ENCODE measurements around the gene ERMN. TPM values are rescaled to one million over a fixed set of nuclear protein-coding genes. Genes with fewer than 3 reads are reported as not detected.
A peak's percentile ranks its signal among the peaks of the same experiment; 100 is the strongest.
"Not testable (repeated sequence)": the region's sequence is repeated elsewhere in the genome, so short reads cannot be mapped to it uniquely, and the experiment has no call there.

ERMN gene
- 1 to 10 TPM; 1.0 to 1.6 TPM for total RNA-seq

DNA sequence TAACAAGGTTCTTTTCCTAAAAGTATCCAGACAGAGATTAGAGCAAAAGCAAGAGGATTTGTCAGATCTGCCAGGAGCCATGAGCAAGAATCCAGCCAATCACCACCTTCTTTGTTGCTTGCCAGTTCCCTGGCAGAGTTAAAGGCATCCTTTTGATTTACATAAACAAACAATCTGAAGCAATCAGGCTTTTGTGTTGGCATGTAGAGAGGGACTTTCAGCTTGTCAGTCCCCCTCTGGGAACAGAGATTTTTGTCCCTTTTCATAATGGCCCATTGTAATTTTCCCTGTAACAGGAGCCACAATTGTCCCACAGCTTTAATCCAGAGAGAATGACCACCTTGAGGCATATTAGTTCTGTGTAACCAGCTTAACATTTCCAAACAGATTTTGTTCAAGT is at the start of gene ERMN:
Gene ERMN (minus strand): TSS at position 39 of the 400 bp plus-strand sequence. CDS start 182 bp downstream, outside the sequence.
- H3K4me1 Mint-ChIP-seq (ENCODE audit: low read depth): peaks cover 57% of the 10 kb centered on the region
- no peak within 1 kb of the TSS for H3K27ac Mint-ChIP-seq
- DNase-seq: no peak
- intact Hi-C loops (cut with micrococcal nuclease): loop anchor here (1.0 kb wide), 1 partner anchor 10 kb away; no protein-coding TSS in a partner anchor
- H3K4me3 Mint-ChIP-seq: no peak within 1 kb of the TSS
- H3K9me3 Mint-ChIP-seq: no peaks in the 10 kb centered on the region
- CTCF ChIA-PET: interaction anchor here (0.8 to 16.1 kb wide), 16 partner anchors 9 to 268 kb away, joined by 3 to 263 read pairs (median 15); no protein-coding TSS in a partner anchor
- H3K36me3 Mint-ChIP-seq (ENCODE audit: low read depth): peaks cover 8% of the 10 kb centered on the region
- no peaks in the 10 kb centered on the region for H3K27me3 Mint-ChIP-seq (ENCODE audit: low read depth)

- H3K4me1 Mint-ChIP-seq (ENCODE audit: low read depth): peaks cover 18% of the 10 kb centered on the region
- no peak overlapping the region for H3K27ac Mint-ChIP-seq
- CTCF ChIA-PET: no interaction called here
- intact Hi-C loops (cut with micrococcal nuclease): no loop called here
- H3K9me3 Mint-ChIP-seq: peaks cover 26% of the 10 kb centered on the region
- H3K4me3 Mint-ChIP-seq: no peak overlapping the region
- H3K27me3 Mint-ChIP-seq (ENCODE audit: low read depth): no peaks in the 10 kb centered on the region
- H3K36me3 Mint-ChIP-seq (ENCODE audit: low read depth): peaks cover 25% of the 10 kb centered on the region
- no peak for DNase-seq
Observed at GRCh38 chr2:157375384-157375783, 49.8 kb upstream of the ERMN start.

DNA sequence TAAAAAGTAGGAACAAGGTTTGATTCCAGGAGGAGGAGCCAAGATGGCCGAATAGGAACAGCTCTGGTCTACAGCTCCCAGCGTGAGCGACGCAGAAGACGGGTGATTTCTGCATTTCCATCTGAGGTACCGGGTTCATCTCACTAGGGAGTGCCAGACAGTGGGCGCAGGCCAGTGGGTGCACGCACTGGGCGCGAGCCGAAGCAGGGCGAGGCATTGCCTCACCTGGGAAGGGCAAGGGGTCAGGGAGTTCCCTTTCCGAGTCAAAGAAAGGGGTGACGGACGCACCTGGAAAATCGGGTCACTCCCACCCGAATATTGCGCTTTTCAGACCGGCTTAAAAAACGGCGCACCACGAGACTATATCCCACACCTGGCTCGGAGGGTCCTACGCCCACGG is 42.9 kb upstream of the ERMN start:
- H3K27me3 Mint-ChIP-seq (ENCODE audit: low read depth); H3K27ac Mint-ChIP-seq; CTCF ChIA-PET; H3K36me3 Mint-ChIP-seq (ENCODE audit: low read depth); H3K4me3 Mint-ChIP-seq; intact Hi-C loops (cut with micrococcal nuclease); H3K9me3 Mint-ChIP-seq; DNase-seq: not testable (repeated sequence)
- H3K4me1 Mint-ChIP-seq (ENCODE audit: low read depth): peaks cover 26% of the 10 kb centered on the region

GRCh38 chr2:157367704-157368103 is 42.1 kb upstream of the ERMN start:
- H3K27me3 Mint-ChIP-seq (ENCODE audit: low read depth): no peaks in the 10 kb centered on the region
- peaks cover 34% of the 10 kb centered on the region for H3K4me1 Mint-ChIP-seq (ENCODE audit: low read depth)
- H3K27ac Mint-ChIP-seq: no peak overlapping the region
- CTCF ChIA-PET: interaction anchor here (1.7 to 3.5 kb wide), 2 partner anchors 11 to 32 kb away, joined by 3 to 20 read pairs; no protein-coding TSS in a partner anchor
- H3K4me3 Mint-ChIP-seq: no peak overlapping the region
- peaks cover 1% of the 10 kb centered on the region for H3K9me3 Mint-ChIP-seq
- intact Hi-C loops (cut with micrococcal nuclease): no loop called here
- no peak for DNase-seq
- no peaks in the 10 kb centered on the region for H3K36me3 Mint-ChIP-seq (ENCODE audit: low read depth)

DNA sequence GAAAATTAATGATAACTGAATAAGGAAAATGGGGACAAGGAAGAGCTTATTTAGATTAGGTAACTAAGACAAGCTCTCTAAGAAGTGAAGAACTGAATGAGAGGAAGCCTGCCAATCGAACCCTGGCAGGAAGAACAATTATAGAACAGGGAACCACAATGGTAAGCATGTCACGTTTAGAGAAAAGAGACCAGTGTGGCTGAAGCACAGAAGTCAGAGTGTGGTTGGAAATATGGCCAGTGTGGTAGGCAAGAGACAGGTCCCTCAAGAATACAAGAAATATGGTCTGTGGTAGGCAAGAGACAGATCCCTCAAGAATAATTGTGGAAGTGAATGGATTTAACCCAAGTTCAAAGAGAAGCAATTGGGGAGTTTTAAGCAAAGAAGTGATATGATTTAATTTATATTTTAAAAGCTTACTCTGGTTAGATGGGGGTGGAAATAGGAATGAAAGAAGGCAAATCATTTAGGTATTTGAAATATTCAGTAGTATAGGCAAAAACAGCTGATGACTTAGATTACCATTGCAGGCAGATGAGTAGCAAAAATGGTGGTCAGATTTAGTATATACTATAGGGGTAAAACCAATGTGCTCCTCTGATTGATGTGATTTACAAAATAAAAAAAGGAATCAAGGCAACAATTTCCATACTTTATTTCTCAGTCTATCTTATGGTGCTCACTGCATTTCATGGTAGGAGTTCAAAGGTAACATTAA is 38.8 kb upstream of the ERMN start:
- intact Hi-C loops (cut with micrococcal nuclease): loop anchor here (2.0 kb wide), 1 partner anchor 14 kb away; no protein-coding TSS in a partner anchor
- CTCF ChIA-PET: interaction anchor here (0.6 to 3.5 kb wide), 9 partner anchors 15 to 720 kb away, joined by 3 to 20 read pairs (median 5); no protein-coding TSS in a partner anchor
- Mint-ChIP-seq H3K4me3 (peak overlapping the region; percentile 3), H3K4me1 (ENCODE audit: low read depth) (peaks cover 36% of the 10 kb centered on the region), H3K36me3 (ENCODE audit: low read depth) (peaks cover 19% of the 10 kb centered on the region), H3K27me3 (ENCODE audit: low read depth) (no peaks in the 10 kb centered on the region), H3K27ac (no peak overlapping the region), H3K9me3 (peaks cover 21% of the 10 kb centered on the region)
- no peak for DNase-seq

DNA sequence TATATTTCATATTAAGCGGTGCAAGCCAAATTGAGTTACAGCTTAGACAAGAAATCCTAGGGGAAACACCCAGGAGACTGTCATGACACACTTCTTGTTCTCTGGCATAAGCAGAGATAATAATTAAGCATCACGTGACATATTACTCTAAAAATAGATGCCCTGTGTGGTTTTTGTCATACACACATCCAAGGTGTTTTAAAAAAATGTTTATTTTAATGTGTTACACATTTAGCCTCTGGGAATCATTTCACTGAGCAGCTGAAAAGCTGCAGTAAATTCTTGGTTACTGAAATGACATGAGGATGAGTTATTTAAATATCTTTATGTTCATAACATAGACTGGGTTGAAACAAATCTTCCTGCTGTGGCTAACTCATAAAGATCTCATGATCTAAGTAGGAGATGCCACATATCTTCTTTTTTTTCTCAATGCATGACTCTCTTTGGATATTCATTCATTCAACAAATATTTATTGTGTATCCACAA is 38.0 kb upstream of the ERMN start:
- Mint-ChIP-seq H3K4me1 (ENCODE audit: low read depth) (peaks cover 36% of the 10 kb centered on the region), H3K4me3 (peak overlapping the region; percentile 3), H3K27ac (peak overlapping the region; percentile 65), H3K9me3 (peaks cover 21% of the 10 kb centered on the region), H3K27me3 (ENCODE audit: low read depth) (no peaks in the 10 kb centered on the region), H3K36me3 (ENCODE audit: low read depth) (peaks cover 19% of the 10 kb centered on the region)
- intact Hi-C loops (cut with micrococcal nuclease): loop anchor here (1.0 to 2.0 kb wide), 4 partner anchors 13 to 41 kb away; no protein-coding TSS in a partner anchor
- CTCF ChIA-PET: interaction anchor here (1.0 to 2.5 kb wide), 7 partner anchors 14 to 42 kb away, joined by 3 to 7 read pairs (median 5); no protein-coding TSS in a partner anchor
- DNase-seq: no peak

DNA sequence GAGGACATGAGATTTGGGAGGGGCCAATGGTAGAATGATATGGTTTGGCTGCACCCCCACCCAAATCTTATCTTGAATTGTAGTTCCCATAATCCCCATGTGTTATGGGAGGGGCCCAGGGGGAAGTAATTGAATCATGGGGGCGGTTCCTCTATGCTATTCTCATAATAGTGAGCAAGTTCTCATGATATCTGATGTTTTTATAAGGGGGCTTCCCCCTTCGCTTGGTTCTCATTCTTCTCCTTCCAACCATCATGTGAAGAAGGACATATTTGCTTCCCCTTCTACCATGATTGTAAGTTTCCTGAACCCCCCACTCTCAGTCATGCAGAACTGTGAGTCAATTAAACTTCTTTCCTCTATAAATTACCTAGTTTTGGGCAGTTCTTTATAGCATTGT is 37.0 kb upstream of the ERMN start:
- no peak overlapping the region for H3K4me3 Mint-ChIP-seq
- H3K9me3 Mint-ChIP-seq: peaks cover 21% of the 10 kb centered on the region
- no peaks in the 10 kb centered on the region for H3K27me3 Mint-ChIP-seq (ENCODE audit: low read depth)
- intact Hi-C loops (cut with micrococcal nuclease): loop anchor here (1.0 to 2.0 kb wide), 3 partner anchors 19 to 42 kb away; no protein-coding TSS in a partner anchor
- no peak for DNase-seq
- CTCF ChIA-PET: interaction anchor here (1.4 kb wide), 2 partner anchors 13 to 35 kb away, joined by 5 read pairs; no protein-coding TSS in a partner anchor
- no peak overlapping the region for H3K27ac Mint-ChIP-seq
- peaks cover 38% of the 10 kb centered on the region for H3K4me1 Mint-ChIP-seq (ENCODE audit: low read depth)
- peaks cover 19% of the 10 kb centered on the region for H3K36me3 Mint-ChIP-seq (ENCODE audit: low read depth)

GRCh38 chr2:157361526-157361925 is 35.9 kb upstream of the ERMN start:
- peaks cover 21% of the 10 kb centered on the region for H3K9me3 Mint-ChIP-seq

DNA sequence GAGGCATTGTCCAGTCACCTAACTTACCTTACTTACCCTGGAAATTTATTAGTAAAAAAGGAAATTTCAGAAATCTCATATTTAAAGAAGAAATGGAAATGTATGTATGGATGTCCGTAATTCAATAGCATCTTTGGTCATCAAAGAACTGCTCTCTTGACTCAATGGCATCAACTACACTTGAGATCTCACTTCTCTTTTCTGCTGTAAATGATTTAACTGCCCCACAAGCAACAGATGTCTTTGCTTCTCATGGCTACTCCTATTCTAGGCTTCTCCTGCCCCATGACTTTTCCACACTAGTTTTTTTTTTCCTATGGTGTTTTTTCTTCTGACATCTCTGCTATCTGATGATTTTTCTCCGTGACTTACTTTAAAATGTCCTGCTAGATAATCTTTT is 34.0 kb upstream of the ERMN start:
- intact Hi-C loops (cut with micrococcal nuclease): no loop called here
- H3K9me3 Mint-ChIP-seq: peaks cover 21% of the 10 kb centered on the region
- no peak for DNase-seq
- no peaks in the 10 kb centered on the region for H3K27me3 Mint-ChIP-seq (ENCODE audit: low read depth)
- CTCF ChIA-PET: no interaction called here
- H3K4me3 Mint-ChIP-seq: no peak overlapping the region
- H3K27ac Mint-ChIP-seq: no peak overlapping the region
- peaks cover 19% of the 10 kb centered on the region for H3K36me3 Mint-ChIP-seq (ENCODE audit: low read depth)
- H3K4me1 Mint-ChIP-seq (ENCODE audit: low read depth): peaks cover 49% of the 10 kb centered on the region

More at GRCh38 chr2:157361526-157361925, 35.9 kb upstream of the ERMN start:
- no peak for DNase-seq
- Mint-ChIP-seq H3K27ac (no peak overlapping the region), H3K4me1 (ENCODE audit: low read depth) (peaks cover 46% of the 10 kb centered on the region), H3K36me3 (ENCODE audit: low read depth) (peaks cover 19% of the 10 kb centered on the region), H3K27me3 (ENCODE audit: low read depth) (no peaks in the 10 kb centered on the region), H3K4me3 (no peak overlapping the region)
- intact Hi-C loops (cut with micrococcal nuclease): no loop called here
- CTCF ChIA-PET: interaction anchor here (0.8 kb wide), 1 partner anchor 11 kb away, joined by 4 read pairs; no protein-coding TSS in a partner anchor

- Mint-ChIP-seq H3K27ac (no peak overlapping the region), H3K9me3 (peaks cover 3% of the 10 kb centered on the region), H3K4me3 (no peak overlapping the region), H3K4me1 (ENCODE audit: low read depth) (peaks cover 48% of the 10 kb centered on the region), H3K27me3 (ENCODE audit: low read depth) (no peaks in the 10 kb centered on the region), H3K36me3 (ENCODE audit: low read depth) (peaks cover 5% of the 10 kb centered on the region)
- CTCF ChIA-PET: interaction anchor here (1.3 to 4.6 kb wide), 3 partner anchors 12 to 28 kb away, joined by 3 to 25 read pairs (median 8); no protein-coding TSS in a partner anchor
- DNase-seq: no peak
- intact Hi-C loops (cut with micrococcal nuclease): loop anchor here (1.0 kb wide), 1 partner anchor 7 kb away; no protein-coding TSS in a partner anchor
Observed at GRCh38 chr2:157355618-157356017, 30.0 kb upstream of the ERMN start.

GRCh38 chr2:157349949-157350515 is 24.4 kb upstream of the ERMN start:
- no peaks in the 10 kb centered on the region for H3K27me3 Mint-ChIP-seq (ENCODE audit: low read depth)
- H3K36me3 Mint-ChIP-seq (ENCODE audit: low read depth): peaks cover 6% of the 10 kb centered on the region
- no peak overlapping the region for H3K27ac Mint-ChIP-seq
- CTCF ChIA-PET: interaction anchor here (0.5 to 2.3 kb wide), 9 partner anchors 13 to 1318 kb away, joined by 3 to 25 read pairs (median 4); no protein-coding TSS in a partner anchor
- H3K4me1 Mint-ChIP-seq (ENCODE audit: low read depth): peaks cover 49% of the 10 kb centered on the region
- intact Hi-C loops (cut with micrococcal nuclease): loop anchor here (1.0 to 2.0 kb wide), 2 partner anchors 12 to 15 kb away; no protein-coding TSS in a partner anchor
- peaks cover 5% of the 10 kb centered on the region for H3K9me3 Mint-ChIP-seq
- no peak for DNase-seq
- H3K4me3 Mint-ChIP-seq: no peak overlapping the region

All from activated naive CD4-positive, alpha-beta T cell treated with anti-CD3 and anti-CD28 coated beads for 36 hours (primary cell).